ENCODE data around the gene CMTM3.

DNA sequence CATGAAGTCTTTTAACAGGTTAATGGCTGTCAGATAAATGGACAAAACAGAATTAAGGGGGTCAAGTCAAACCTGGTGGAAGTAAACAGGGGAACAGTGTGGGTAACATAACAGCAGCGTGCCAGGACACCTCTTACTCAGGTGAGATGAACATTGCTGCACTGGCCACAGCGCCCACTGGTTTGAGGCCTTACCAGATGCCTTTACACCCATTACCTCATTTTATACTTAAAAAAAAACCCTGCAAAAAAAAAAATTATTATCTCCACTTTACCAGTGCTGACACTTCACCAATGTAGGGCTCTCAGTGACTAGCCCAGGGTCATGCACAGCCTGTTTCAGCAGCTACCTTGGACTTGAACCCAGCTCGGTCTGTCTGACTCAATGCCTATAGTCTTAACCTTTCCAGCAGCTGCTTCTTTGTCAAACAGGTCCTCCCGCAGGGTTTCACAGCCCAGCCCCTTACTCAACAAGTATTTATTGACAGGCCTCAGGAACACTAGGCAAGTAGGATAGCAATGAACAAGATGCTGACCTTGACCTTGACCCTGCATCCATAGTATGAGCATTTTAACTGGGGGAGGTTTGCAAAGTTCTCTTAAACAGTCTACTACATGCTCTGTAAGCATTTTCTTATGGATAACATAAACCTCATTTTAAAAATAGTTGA, 30.2 kb downstream of the CMTM3 start:
- TF ChIP-seq ZSCAN30 (tag by site-specific recombination; IDR thresholded peaks at IDR 0.05) (no peak), MZF1 (tag by site-specific recombination; IDR thresholded peaks at IDR 0.05; ENCODE audit: borderline replicate concordance) (no peak), ZNF274 (IDR thresholded peaks at IDR 0.05; ENCODE audit: low read length) (no peak), ZNF274 (tag by site-specific recombination; IDR thresholded peaks at IDR 0.05; ENCODE audit: borderline replicate concordance) (no peak), ZNF132 (tag by site-specific recombination; IDR thresholded peaks at IDR 0.05; ENCODE audit: borderline replicate concordance) (no peak)
- TF ChIP-seq, protein P1, sequence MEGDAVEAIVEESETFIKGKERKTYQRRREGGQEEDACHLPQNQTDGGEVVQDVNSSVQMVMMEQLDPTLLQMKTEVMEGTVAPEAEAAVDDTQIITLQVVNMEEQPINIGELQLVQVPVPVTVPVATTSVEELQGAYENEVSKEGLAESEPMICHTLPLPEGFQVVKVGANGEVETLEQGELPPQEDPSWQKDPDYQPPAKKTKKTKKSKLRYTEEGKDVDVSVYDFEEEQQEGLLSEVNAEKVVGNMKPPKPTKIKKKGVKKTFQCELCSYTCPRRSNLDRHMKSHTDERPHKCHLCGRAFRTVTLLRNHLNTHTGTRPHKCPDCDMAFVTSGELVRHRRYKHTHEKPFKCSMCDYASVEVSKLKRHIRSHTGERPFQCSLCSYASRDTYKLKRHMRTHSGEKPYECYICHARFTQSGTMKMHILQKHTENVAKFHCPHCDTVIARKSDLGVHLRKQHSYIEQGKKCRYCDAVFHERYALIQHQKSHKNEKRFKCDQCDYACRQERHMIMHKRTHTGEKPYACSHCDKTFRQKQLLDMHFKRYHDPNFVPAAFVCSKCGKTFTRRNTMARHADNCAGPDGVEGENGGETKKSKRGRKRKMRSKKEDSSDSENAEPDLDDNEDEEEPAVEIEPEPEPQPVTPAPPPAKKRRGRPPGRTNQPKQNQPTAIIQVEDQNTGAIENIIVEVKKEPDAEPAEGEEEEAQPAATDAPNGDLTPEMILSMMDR (tag by site-specific recombination; IDR thresholded peaks at IDR 0.05), result no peak
- TF ChIP-seq, protein P2, sequence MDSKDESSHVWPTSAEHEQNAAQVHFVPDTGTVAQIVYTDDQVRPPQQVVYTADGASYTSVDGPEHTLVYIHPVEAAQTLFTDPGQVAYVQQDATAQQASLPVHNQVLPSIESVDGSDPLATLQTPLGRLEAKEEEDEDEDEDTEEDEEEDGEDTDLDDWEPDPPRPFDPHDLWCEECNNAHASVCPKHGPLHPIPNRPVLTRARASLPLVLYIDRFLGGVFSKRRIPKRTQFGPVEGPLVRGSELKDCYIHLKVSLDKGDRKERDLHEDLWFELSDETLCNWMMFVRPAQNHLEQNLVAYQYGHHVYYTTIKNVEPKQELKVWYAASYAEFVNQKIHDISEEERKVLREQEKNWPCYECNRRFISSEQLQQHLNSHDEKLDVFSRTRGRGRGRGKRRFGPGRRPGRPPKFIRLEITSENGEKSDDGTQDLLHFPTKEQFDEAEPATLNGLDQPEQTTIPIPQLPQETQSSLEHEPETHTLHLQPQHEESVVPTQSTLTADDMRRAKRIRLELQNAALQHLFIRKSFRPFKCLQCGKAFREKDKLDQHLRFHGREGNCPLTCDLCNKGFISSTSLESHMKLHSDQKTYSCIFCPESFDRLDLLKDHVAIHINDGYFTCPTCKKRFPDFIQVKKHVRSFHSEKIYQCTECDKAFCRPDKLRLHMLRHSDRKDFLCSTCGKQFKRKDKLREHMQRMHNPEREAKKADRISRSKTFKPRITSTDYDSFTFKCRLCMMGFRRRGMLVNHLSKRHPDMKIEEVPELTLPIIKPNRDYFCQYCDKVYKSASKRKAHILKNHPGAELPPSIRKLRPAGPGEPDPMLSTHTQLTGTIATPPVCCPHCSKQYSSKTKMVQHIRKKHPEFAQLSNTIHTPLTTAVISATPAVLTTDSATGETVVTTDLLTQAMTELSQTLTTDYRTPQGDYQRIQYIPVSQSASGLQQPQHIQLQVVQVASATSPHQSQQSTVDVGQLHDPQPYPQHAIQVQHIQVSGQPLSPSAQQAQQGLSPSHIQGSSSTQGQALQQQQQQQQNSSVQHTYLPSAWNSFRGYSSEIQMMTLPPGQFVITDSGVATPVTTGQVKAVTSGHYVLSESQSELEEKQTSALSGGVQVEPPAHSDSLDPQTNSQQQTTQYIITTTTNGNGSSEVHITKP (tag by site-specific recombination; IDR thresholded peaks at IDR 0.05), result no peak

Data from HEK293 (cell line).